AML-193 (cell line): ENCODE measurements around the gene ARL15.
"Not testable (repeated sequence)": the region's sequence is repeated elsewhere in the genome, so short reads cannot be mapped to it uniquely, and the experiment has no call there.

Experiments
- DNase-seq, 2 experiments: peaks; one replicate each; lab custom pipeline; 2025; lab: John Stamatoyannopoulos, UW

Gene ARL15

DNA sequence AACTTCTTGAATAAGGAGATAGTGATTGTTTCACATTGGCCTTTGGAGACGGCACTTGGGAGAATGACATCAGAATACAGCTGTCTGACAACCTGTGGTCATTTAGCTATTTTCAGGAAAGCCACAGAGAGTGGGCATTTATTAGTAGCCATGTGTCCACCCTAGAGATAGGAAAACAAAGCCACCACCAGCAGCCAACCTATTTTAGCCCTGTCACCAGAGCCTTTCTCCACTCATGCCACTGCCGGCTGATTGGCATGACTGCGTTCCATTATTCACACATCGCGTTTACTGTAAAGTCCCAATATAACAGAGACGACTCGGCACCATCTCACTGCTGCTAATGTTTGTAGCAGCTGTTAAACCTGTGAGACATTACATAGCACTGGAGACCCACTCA lies 419.9 kb downstream of the ARL15 start:
- DNase-seq = no peak

DNA sequence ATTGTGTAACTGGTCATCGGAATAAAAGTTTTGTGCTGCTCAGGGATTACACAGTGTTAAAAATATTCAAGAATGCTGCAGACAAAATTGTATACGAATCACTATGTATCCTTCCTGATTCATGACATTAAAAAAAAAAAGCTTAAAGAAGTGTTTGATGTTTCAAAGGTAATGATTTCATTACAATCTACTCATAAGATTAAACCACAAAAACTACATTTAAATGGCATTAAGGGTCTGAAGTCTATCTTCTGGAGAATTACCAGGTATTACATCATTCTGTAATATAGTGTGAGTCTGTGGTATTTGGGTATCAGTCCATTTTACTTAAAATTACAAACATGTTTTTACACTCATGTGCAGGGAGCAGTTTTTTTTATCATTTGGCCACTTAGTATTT lies 425.5 kb downstream of the ARL15 start:
- no peak for DNase-seq

DNA sequence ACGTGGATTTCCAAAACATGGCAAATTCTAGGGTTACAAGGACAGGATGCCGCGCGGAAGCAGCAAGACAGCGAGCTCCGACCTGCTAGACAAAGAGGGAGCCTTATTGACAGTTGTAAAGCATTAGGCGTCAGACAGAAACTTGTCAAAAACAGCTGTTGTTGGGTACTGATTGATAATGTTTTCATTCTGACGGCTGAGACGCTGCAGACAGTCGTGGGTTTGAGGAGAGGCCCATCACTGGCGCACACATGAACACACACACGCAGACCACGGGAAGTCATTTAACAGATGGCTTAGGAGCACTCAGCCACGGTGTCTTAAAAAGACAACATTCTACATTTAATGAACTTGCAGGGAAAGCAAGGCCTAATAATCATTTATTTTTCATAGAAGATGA lies 426.0 kb downstream of the ARL15 start:
- DNase-seq = no peak

DNA sequence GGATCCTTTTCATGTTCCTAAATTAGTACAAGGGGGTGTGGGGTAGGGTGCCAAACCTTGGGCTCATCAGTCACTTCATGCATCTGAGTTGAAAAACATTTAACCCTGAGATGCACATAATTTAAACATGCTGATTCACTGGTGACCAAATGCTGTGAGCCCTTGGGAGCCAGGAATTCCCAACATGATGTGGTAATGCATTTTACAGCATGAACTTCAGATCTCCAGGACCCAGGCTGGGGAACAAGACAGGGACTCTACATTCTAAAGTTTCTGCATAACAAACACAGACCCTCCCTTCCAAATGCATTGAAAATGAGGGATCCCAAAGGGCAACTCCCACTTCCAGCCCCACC lies 427.7 kb downstream of the ARL15 start:
- no peak for DNase-seq

DNA sequence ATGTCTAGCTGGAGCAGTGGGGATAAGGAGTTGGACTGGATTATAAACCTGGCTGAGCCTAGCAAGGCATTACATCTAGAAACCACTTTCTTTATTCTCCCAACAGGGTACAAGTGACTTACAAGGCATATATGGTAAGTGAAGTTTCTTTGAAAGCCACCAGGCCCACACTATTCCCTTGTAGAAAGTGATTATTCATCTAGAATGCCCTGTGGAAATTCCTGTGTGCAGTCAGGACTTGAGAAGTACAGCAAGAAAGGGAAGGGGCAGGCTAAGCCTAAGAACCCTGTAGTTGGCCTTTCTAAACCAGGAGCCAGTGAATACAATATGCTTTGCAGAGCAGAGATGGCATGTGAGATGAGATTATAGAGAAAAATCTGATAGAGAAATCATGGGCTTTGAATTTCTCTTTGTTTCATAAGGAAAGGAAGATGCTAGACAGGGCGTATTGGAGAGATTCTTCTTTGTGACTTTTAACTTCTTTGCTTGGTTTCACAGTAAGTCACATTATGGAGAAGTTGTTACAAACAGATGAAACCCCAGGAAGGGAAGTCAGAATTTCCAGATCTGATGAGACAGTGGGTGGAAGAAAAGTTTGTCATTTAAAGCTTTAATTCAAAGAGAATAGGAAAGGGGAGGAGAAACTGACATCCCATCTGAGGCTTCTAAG lies 428.2 kb downstream of the ARL15 start:
- DNase-seq = no peak

DNA sequence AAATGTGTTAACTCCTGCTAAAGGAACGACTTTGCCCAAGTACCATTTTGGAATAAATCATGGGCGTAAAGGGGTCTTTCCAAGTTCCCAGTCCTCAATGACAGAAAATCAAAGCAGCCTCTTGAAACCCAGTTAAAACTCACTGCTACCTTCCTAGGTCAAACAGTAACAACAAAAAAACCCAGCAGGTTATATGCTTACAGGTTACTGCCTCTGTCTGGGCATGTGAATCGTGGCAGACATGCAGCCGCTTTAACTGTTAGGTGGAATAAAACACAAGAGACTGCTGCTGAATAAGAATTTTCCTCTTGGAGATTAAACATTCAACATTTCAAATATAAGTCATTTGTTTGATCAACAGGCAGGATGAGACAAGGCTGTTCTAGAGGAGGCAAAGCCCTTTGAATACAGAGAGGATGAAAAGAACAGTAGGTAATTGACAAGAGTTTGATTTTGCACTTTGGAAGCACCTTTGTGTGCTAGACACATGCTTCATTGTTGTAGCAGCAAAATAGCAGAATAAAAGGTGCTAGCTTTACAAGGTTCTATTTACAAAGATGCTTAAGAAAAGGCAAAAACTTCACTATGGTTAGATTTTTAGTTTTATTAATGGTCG lies 430.6 kb downstream of the ARL15 start:
- DNase-seq = no peak

DNA sequence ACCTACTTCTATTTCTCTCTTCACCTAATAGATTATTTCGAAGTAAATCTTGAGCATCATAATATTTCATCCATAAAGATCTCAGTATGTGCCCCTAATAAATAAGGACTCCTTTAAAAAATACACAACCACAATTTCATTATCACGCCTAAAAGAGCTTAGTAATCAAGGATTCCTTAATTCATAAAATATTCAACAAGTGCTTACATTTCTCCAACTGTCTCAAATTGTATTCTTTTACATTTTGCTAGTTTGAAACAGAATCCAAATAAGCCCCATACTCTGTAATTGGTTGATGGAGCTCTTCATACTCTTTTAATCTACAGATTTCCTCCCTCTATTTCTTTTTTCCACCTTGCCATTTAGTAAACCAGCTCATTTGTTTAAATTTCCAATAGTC lies 432.4 kb downstream of the ARL15 start:
- no peak for DNase-seq

DNA sequence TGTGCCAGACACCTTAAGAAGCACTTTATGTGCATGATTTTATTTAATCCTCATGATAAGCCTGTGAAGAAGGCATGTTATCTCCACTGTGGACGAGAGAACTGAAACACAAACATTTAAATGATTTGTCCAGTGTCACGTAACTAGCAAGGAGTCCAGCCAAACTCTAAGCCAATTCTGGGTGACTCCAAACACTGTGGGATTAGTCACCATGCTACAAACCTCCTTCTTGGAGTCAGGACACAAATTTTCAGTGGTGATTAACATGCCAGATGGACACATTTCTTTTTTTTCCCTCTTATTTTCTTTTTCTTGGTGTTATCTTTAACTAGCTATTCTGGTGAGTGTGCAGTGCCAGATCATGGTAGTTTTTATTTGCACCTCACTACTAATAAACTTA lies 433.1 kb downstream of the ARL15 start:
- no peak for DNase-seq

DNA sequence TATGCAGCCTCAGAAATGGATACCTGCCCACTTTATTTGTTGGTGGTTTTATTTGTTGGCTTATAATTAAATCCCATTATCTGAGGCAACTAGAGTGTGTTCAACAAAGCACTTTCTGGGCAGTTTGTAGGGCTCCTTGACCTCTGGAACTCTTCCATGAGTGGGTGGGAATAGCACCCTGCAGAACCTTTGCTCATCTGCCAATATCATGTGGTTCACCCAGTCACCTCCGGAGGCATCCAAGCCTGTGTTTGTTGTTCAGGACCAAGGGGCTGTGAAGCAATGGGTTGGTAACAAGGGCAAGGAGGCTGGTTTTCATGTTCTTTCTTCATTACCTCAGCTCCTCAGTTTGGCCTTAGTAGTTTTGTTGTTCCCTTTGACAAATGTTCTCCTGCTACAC lies 436.0 kb downstream of the ARL15 start:
- DNase-seq = no peak

DNA sequence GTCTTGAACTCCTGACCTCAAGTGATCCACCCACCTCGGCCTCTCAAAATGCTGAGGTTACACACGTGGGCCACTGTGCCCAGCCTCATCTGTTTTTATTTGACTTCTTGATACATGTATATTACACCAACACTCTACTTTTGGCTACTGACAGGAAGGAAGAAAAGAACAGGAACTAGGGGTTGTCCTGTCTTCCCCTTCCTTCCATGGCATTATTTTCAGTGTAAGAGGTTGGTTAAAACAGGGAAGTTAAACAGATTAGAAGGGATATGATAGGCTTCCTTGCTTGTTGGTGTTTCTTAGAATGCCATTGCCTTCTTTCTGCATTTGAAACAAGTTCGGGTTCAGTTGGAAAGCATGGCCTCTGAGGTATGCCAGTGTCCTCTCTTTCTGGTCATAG lies 437.1 kb downstream of the ARL15 start:
- DNase-seq = peak; percentile 61

DNA sequence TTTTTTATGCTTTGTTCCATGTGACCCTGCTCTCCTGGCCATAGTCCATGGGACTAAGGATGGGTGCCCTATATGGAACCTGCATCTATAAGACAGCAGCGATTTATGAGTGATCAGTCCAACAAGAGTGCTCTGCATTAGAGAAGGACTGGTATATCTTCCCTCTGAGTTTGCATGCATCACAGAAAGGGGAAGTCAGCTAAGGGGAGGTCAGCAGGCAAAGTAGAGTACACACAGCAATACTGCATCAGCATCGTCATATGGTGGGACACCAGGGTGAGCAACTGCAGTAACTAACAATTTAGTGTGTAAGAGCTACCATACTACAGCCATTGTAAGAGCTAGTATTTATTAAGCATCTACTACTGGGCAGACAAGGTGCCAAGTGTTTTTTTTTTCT lies 438.6 kb downstream of the ARL15 start:
- DNase-seq = peak; percentile 41 to 48

DNA sequence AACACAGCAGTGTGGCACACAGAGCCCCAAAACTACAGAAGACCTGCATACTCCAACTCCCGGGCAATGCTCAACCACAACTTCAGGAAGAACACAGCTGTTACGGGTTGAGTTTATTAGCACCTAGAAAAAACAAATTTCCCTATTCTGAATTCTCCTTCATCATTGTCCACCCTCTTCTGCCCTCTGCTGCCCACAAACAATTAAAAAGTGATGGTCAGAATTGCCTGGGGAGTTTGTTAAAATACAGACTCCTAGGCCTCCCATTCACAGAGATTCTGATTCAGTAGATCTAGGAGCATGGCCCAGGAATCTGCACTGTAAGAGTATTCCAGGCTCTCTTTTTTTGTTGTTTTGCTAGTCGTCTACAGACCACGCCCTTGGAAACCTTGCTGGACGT lies 439.3 kb downstream of the ARL15 start:
- DNase-seq = no peak

DNA sequence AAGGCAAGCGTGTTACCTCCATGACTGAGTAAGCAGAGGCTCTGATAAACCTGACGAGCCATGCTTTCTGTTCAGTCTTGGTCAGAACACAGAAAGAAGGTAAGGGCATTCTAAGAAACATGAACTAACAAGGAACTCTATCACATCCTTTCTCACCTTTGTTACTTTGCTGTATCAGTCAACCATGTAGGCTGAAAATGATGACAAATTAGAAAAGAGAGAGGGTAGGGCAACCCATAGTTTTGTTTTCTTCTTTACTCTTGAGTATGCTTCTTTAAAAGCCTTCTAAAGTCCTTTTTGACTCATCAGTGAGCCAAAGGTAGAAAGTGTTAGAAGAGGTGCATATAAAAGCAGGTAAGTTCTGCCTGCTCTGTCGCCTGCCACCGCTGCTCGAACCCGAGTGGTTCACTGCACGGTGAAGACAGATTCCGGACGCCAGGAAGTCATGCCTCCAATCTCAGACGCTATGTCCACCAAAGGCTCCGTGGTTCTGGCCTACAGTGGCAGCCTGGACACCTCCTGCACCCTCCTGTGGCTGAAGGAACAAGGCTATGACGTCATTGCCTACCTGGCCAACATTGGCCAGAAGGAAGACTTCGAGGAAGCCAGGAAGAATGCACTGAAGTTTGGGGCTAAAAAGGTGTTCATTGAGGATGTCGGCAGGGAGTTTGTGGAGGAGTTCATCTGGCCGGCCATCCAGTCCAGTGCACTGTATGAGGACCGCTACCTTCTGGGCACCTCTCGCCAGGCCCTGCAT lies 451.5 kb downstream of the ARL15 start:
- DNase-seq = no peak

DNA sequence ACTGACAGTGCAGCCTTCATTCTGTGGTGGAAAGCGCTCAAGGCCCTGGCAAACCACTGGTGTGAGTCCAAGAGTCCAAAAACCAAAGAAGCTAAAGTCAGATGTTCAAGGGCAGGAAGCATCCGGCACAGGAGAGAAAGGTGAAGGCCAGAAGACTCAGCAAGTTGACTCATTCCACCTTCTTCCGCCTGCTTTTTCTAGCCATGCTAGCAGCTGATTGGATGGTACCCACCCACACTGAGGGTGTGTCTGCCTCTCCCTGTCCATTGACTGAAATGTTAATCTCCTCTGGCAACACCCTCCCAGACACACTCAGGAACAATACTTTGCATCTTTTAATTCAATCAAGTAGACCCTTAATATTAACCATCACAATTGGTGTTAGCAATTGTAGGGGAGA lies 453.9 kb downstream of the ARL15 start:
- DNase-seq = no peak

DNA sequence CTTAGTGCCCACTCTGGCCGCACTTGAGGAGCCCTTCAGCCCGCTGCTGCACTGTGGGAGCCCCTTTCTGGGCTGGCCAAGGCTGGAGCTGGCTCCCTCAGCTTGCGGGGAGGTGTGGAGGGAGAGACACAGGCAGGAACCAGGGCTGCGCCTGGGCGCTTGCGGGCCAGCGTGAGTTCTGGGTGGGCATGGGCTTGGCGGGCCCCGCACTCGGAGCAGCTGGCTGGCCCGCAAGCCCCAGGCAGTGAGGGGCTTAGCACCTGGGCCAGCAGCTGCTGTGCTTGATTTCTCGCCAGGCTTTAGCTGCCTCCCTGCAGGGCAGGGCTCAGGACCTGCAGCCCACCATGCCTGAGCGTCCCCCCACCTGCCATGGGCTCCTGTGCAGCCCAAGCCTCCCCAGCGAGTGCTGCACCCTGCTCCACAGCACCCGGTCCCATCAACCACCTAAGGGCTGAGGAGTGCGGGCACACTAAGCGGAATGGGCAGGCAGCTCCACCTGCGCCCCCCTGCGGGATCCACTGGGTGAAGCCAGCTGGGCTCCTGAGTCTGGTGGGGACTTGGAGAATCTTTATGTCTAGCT lies 473.4 kb downstream of the ARL15 start:
- not testable (repeated sequence) for DNase-seq

DNA sequence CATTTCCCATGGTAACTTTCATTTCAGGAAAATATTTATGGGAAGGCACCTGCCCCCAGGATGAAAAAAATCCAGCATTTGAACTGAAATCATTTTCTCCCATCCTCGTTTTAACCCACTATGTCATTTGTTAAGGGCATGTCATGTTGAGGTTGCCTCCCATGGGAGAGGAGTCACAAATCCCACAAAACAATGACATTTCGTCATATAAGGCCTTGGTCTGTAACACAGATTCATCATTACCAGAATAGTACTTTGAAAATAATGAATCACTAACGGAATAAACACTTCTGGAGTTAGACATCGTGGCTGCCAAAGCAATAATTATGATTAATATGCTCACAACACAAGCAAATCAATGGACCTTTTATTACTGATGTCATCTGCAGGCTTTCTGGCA lies 475.9 kb downstream of the ARL15 start:
- DNase-seq = no peak
